Adrenal gland (tissue), 12 donors: Measurements from ENCODE around the gene ADAMTS13. TPM values are rescaled to one million over a fixed set of nuclear protein-coding genes. Genes with fewer than 3 reads are reported as not detected.

ENCODE experiments used
- DNase-seq, 7 donors: peaks; one replicate each; pipeline ENCODE4 v3.0.0-alpha.2; 2019 to 2020
- H3K27ac ChIP-seq, 5 donors: fragments of 200-600 bp; sonication (generic) in 4 of 5; 1 replicate in 3 of 5; 2 replicates in 2 of 5; pipeline versions ENCODE4 v1.5.1 to v1.8.0; 2016 to 2020; ENCODE audit warnings: mild to moderate bottlenecking in 1 of 5
- H3K27me3 ChIP-seq: fragments of 200-600 bp; 2 replicates; pipeline ENCODE4 v1.8.0; 2021
- H3K36me3 ChIP-seq, 2 donors: fragments of 200-600 bp; replicated peaks in 1 of 2; 1 replicate in 1 of 2; 2 replicates in 1 of 2; pipeline versions ENCODE4 v1.5.1 to v1.8.0; 2018 to 2022
- H3K4me1 ChIP-seq, 2 donors: fragments of 200-600 bp; replicated peaks in 1 of 2; 1 replicate in 1 of 2; 2 replicates in 1 of 2; pipeline versions ENCODE4 v1.5.1 to v1.8.0; 2018 to 2021
- H3K4me3 ChIP-seq, 4 donors: fragments of 200-600 bp; sonication (generic) in 3 of 4; one replicate each; pipeline ENCODE4 v1.5.1; 2016 to 2018
- H3K9me3 ChIP-seq, 3 donors: fragments of 200-600 bp; sonication (generic) in 1 of 3; replicated peaks in 1 of 3; 1 replicate in 2 of 3; 2 replicates in 1 of 3; pipeline versions ENCODE4 v1.5.1 to v1.8.0; 2016 to 2021
- POLR2A ChIP-seq, 2 donors: fragments of 450-650 bp; IDR thresholded peaks; one replicate each; pipeline ENCODE4 v1.6.1; 2017; ENCODE audit warnings: antibody characterized with exemption in 2 of 2, mild to moderate bottlenecking in 2 of 2, moderate library complexity in 1 of 2
- WGBS, 4 donors: extraction: QIAGEN DNeasy Blood & Tissue Kit in 2 of 4; methylation state at CpG; one replicate each; pipeline versions ENCODE4 v1.1.5 to v1.1.7; 2013 to 2017; 5-methylcytosine and 5-hydroxymethylcytosine counted together
- intact Hi-C, 2 donors: fragments of 100-400 bp; cut with DNase I; formaldehyde crosslinking; loops; one replicate each; pipeline versions ENCODE4 v1.14.1 to v1.15.0; 2022 to 2023
- polyA plus RNA-seq, 3 donors: library from polyadenylated mRNA; stranded (reverse); fragments of 200-250 nt in 2 of 3; fragments of 350-450 nt in 1 of 3; fragmentation: Illumina TruSeq in 1 of 3; extraction: RNeasy Lipid Tissue Mini Kit (QIAGEN cat#74804) in 1 of 3; gene quantifications; one replicate each; pipeline ENCODE4 v1.2.3, GENCODE V29; 2013 to 2014
- total RNA-seq, 9 donors: library from RNA; depleted of rRNA in 4 of 9; stranded (reverse); fragments of >200 nt in 4 of 9; fragments of 120-200 nt in 1 of 9; fragmentation: NEBNext Ultra II Directional in 1 of 9; extraction: Animal tissue kit (Norgen Biotek cat#: 25700) in 1 of 9; gene quantifications; one replicate each; pipeline versions ENCODE4 v1.1.0 to v1.2.4, GENCODE V29; 2013 to 2023
- TF ChIP-seq, protein P1 (sequence below), 6 experiments: fragments of 450-650 bp in 4 of 6; fragments of 200-600 bp in 2 of 6; sonication (generic) in 1 of 6; IDR thresholded peaks; 1 replicate in 5 of 6; 2 replicates in 1 of 6; pipeline versions ENCODE4 v1.5.1 to v1.8.0; 2016 to 2021; ENCODE audit warnings: antibody characterized with exemption in 6 of 6, mild to moderate bottlenecking in 2 of 6, moderate library complexity in 1 of 6
- donor health status: healthy with polysubstance abuse.
- donor health status: Bipolar disorder and iron deficiency.
- donor health status: DM: yes; HTN: yes; CAD: no.
- donor health status: DM: no; HTN: no; CAD: no.
- donor health status: DM: no; HTN: no; CAD: no.
- donor health status: DM: yes; HTN: yes; CAD: no.

ADAMTS13 gene
- total and polyA plus RNA-seq, 12 donors, result 0.15 to 19.9 (median 2.0) TPM

DNA sequence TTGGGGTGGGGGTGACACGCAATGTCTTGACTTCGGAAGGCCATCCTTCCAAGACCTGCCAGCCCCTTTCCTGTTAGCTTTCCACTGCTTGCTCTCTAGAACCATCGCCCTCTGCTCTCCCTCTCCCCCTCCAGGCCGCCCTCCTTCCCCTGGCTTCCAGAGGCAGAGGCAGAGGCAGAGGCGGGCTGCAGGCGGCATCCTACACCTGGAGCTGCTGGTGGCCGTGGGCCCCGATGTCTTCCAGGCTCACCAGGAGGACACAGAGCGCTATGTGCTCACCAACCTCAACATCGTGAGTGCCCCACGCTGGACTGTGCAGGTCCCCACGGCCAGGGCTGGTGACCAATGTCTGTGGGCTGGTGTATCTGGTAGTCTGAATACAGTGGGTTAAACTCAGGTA lies 2.0 kb downstream of the ADAMTS13 start:
- TF ChIP-seq, protein P1, sequence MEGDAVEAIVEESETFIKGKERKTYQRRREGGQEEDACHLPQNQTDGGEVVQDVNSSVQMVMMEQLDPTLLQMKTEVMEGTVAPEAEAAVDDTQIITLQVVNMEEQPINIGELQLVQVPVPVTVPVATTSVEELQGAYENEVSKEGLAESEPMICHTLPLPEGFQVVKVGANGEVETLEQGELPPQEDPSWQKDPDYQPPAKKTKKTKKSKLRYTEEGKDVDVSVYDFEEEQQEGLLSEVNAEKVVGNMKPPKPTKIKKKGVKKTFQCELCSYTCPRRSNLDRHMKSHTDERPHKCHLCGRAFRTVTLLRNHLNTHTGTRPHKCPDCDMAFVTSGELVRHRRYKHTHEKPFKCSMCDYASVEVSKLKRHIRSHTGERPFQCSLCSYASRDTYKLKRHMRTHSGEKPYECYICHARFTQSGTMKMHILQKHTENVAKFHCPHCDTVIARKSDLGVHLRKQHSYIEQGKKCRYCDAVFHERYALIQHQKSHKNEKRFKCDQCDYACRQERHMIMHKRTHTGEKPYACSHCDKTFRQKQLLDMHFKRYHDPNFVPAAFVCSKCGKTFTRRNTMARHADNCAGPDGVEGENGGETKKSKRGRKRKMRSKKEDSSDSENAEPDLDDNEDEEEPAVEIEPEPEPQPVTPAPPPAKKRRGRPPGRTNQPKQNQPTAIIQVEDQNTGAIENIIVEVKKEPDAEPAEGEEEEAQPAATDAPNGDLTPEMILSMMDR (IDR thresholded peaks at IDR 0.05), result no peak
- TF ChIP-seq POLR2A (IDR thresholded peaks at IDR 0.05), result no peak
- intact Hi-C loops, result no loop called here
- Histone ChIP-seq H3K27ac (no peak overlapping the region), H3K4me3 (no peak overlapping the region), H3K9me3 (no peaks in the 10 kb centered on the region), H3K36me3 (no peaks in the 10 kb centered on the region), H3K4me1 (no peaks in the 10 kb centered on the region), H3K27me3 (peaks cover 8% of the 10 kb centered on the region)
- whole genome bisulfite sequencing, 4 donors, result 83 to 93% (median 89%) methylated on average over 5 to 12 of the region's 12 CpGs
- DNase-seq, result no peak

DNA sequence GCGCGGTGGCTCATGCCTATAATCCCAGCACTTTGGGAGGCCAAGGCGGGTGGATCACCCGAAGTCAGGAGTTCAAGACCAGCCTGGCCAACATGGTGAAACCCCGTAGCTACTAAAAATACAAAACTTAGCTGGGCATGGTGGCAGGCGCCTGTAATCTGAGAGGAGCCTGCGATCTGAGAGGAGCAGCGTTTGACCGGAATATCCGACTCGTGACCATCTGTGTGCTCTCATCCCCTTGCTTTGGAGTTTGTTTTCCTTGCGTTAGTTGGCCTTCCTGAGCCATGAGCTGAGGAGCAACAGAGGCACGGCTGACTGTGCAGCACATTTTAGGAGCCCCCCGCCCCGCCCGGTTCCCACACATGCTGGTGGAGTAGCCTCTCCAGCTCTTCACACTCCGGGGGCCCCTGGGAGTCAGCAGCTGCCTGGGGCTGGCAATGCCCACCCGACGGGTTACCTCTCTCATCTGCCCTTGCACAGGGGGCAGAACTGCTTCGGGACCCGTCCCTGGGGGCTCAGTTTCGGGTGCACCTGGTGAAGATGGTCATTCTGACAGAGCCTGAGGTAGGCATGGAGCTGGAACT lies 3.0 kb downstream of the ADAMTS13 start:
- TF ChIP-seq, protein P1 (IDR thresholded peaks at IDR 0.05), result no peak
- no peak for TF ChIP-seq POLR2A (IDR thresholded peaks at IDR 0.05)
- no peaks in the 10 kb centered on the region for H3K9me3 ChIP-seq
- DNase-seq, result no peak
- H3K27me3 ChIP-seq, result peaks cover 8% of the 10 kb centered on the region
- no peak overlapping the region for H3K27ac ChIP-seq
- H3K36me3 ChIP-seq, result no peaks in the 10 kb centered on the region
- H3K4me1 ChIP-seq, result no peaks in the 10 kb centered on the region
- intact Hi-C loops, result no loop called here
- H3K4me3 ChIP-seq, result no peak overlapping the region
- WGBS, 4 donors, result 71 to 92% (median 81%) methylated on average over 8 to 22 of the region's 22 CpGs

DNA sequence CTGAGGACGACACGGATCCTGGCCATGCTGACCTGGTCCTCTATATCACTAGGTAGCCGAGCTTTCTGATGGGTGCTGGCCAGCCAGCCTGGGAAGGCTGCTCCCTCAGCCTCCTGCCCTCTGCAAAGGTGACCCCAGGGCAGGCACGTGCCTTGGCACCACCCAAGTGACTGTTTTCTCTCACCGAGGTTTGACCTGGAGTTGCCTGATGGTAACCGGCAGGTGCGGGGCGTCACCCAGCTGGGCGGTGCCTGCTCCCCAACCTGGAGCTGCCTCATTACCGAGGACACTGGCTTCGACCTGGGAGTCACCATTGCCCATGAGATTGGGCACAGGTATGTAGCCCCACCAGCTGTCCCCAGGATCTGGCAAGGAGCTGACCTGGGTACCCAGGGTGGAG lies 3.8 kb downstream of the ADAMTS13 start:
- DNase-seq, result no peak
- Histone ChIP-seq H3K36me3 (no peaks in the 10 kb centered on the region), H3K9me3 (no peaks in the 10 kb centered on the region), H3K27me3 (peaks cover 8% of the 10 kb centered on the region), H3K4me1 (no peaks in the 10 kb centered on the region), H3K4me3 (no peak overlapping the region), H3K27ac (no peak overlapping the region)
- WGBS, 4 donors, result 57 to 100% (median 87%) methylated on average over 2 to 11 of the region's 11 CpGs
- no peak for TF ChIP-seq POLR2A (IDR thresholded peaks at IDR 0.05)
- TF ChIP-seq, protein P1 (IDR thresholded peaks at IDR 0.05), result no peak
- intact Hi-C loops, result no loop called here

DNA sequence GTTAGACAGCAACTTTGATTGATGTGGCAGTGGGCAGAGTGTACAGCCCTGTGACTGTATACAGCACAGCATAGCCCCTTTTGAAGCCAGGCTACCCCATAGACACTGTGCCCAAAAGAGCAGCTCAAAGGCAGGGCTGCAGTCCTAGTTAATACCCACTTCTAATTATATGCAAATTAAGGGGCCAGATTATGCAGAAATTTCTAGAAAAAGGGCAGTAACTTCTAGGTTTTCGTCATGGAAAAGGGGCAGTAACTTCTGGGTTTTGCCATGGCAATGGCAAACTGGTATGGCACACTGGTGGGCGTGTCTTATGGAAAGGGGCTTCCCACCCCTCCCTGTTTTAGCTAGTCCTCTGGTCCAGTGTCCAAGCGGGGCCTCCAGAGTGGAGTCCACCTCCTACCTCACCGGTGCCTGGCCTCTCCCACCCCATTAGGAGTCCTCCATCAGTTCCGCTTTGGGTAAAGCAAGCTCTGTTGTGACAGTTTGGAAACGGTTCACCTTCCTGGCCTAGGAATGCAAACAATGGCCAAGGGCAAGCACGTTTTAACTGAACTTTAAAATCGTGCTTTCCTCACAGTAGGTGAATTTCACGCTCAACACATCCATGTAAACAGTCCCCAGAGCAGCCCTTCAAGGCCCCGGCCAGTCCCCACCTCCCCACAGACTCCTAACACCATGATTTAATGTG lies 5.6 kb downstream of the ADAMTS13 start:
- H3K4me3 ChIP-seq, result peak overlapping the region in 1 of 4 donors; percentile 38
- H3K27me3 ChIP-seq, result peaks cover 8% of the 10 kb centered on the region
- WGBS, 4 donors, result 59 to 69% (median 63%) methylated on average over 10 of the region's 10 CpGs
- no peak for DNase-seq
- TF ChIP-seq, protein P1 (IDR thresholded peaks at IDR 0.05), result no peak
- TF ChIP-seq POLR2A (IDR thresholded peaks at IDR 0.05), result no peak
- no peak overlapping the region for H3K27ac ChIP-seq
- intact Hi-C loops, result no loop called here
- H3K36me3 ChIP-seq, result no peaks in the 10 kb centered on the region
- no peaks in the 10 kb centered on the region for H3K4me1 ChIP-seq
- no peaks in the 10 kb centered on the region for H3K9me3 ChIP-seq
